ENCODE data around the gene CACNA1C.

Gene CACNA1C

DNA sequence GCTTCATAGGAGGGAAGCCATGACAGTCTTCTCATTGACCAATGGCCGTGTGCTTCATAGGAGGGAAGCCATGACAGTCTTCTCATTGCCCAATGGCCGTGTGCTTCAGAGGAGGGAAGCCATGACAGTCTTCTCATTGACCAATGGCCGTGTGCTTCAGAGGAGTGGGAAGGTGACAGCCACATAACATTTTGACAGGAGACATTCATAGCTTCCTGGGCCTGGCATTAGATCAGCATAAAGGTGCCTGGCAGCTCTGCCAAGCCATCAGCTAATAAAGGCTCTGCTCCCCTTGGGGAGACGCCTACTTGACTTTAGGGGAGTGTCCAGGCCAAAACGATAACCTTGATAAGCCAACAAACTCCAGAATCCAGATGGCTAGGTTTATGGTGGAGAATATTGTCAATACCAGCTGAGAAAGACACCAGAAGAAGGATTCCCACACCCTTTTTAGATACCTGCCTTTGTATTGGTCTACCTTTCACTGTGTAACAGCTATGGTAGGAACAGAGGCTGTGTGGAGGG lies 468.0 kb downstream of the CACNA1C start:
- H3K27ac ChIP-seq (ENCODE audit: low read length), result no peak overlapping the region
- DNase-seq (no peak), ATAC-seq (ENCODE audit: insufficient read depth, low read depth) (no peak)
- TF ChIP-seq CTCF (IDR thresholded peaks at IDR 0.05; ENCODE audit: borderline replicate concordance, extremely low read depth, low read length, poor library complexity, severe bottlenecking) (no peak), EZH2 (IDR thresholded peaks at IDR 0.05; ENCODE audit: borderline replicate concordance, low read depth, low read length, severe bottlenecking) (no peak)
- H3K27me3 ChIP-seq (ENCODE audit: insufficient read depth, low read length, poor library complexity), result no peaks in the 10 kb centered on the region
- no peaks in the 10 kb centered on the region for H3K79me2 ChIP-seq (ENCODE audit: insufficient read depth, low read length)
- no peak overlapping the region for H2AFZ ChIP-seq (ENCODE audit: low read depth, low read length)
- no peaks in the 10 kb centered on the region for H3K36me3 ChIP-seq (ENCODE audit: insufficient read depth, low read length)
- H3K9me3 ChIP-seq (ENCODE audit: insufficient read depth, low read length, severe bottlenecking), result no peaks in the 10 kb centered on the region
- H3K9ac ChIP-seq (ENCODE audit: low read depth, low read length), result no peak overlapping the region
- H3K4me3 ChIP-seq (ENCODE audit: low read depth in 1 of 2, low read length in 2 of 2), result no peak overlapping the region
- H3K4me2 ChIP-seq (ENCODE audit: insufficient read depth, low read length), result no peak overlapping the region
- H3K4me1 ChIP-seq (ENCODE audit: insufficient read depth, low read length), result no peaks in the 10 kb centered on the region
- no peaks in the 10 kb centered on the region; the same call in 1 of the 2 replicates for H4K20me1 ChIP-seq (ENCODE audit: insufficient read depth, low read length)

GRCh38 chr12:2523317-2523716 lies 470.5 kb downstream of the CACNA1C start:
- no peak overlapping the region for H3K27ac ChIP-seq (ENCODE audit: low read length)
- no peaks in the 10 kb centered on the region for H3K9me3 ChIP-seq (ENCODE audit: insufficient read depth, low read length, severe bottlenecking)

DNA sequence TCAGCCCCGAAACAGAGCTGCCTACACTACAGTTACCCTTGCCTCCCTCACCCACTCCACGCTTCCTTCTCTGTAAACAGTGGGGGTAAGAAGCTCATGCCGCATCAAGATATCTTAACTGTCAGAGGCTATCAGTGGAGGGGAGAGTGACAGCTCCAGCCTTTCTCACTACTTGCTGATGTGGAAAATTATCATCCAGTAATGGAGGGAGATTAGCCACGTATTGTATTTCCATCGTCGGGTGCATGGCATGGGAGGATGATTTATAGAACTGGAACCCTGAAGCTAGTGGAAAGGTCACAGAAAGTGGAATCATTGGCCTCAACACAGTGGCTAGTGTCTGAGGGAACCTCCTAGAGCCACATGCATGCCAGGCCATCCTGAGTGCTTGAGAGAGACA lies 471.1 kb downstream of the CACNA1C start:
- Histone ChIP-seq H3K36me3 (ENCODE audit: insufficient read depth, low read length) (no peaks in the 10 kb centered on the region), H4K20me1 (ENCODE audit: insufficient read depth, low read length) (no peaks in the 10 kb centered on the region)

More at GRCh38 chr12:2523317-2523716, 470.5 kb downstream of the CACNA1C start:
- DNase-seq (no peak), ATAC-seq (ENCODE audit: insufficient read depth, low read depth) (no peak)
- no peak overlapping the region for H2AFZ ChIP-seq (ENCODE audit: low read depth, low read length)
- no peaks in the 10 kb centered on the region for H3K79me2 ChIP-seq (ENCODE audit: insufficient read depth, low read length)
- no peaks in the 10 kb centered on the region for H3K4me1 ChIP-seq (ENCODE audit: insufficient read depth, low read length)
- H3K36me3 ChIP-seq (ENCODE audit: insufficient read depth, low read length), result no peaks in the 10 kb centered on the region
- H3K4me3 ChIP-seq (ENCODE audit: low read depth in 1 of 2, low read length in 2 of 2), result no peak overlapping the region
- no peak overlapping the region for H3K4me2 ChIP-seq (ENCODE audit: insufficient read depth, low read length)
- TF ChIP-seq EZH2 (IDR thresholded peaks at IDR 0.05; ENCODE audit: borderline replicate concordance, low read depth, low read length, severe bottlenecking) (no peak), CTCF (IDR thresholded peaks at IDR 0.05; ENCODE audit: borderline replicate concordance, extremely low read depth, low read length, poor library complexity, severe bottlenecking) (no peak)
- H3K27me3 ChIP-seq (ENCODE audit: insufficient read depth, low read length, poor library complexity), result peaks cover under 1% of the 10 kb centered on the region
- H3K9ac ChIP-seq (ENCODE audit: low read depth, low read length), result no peak overlapping the region
- H4K20me1 ChIP-seq (ENCODE audit: insufficient read depth, low read length), result no peaks in the 10 kb centered on the region

More for the DNA sequence above, 471.1 kb downstream of the CACNA1C start:
- ATAC-seq (ENCODE audit: insufficient read depth, low read depth) (no peak), DNase-seq (no peak)
- TF ChIP-seq EZH2 (IDR thresholded peaks at IDR 0.05; ENCODE audit: borderline replicate concordance, low read depth, low read length, severe bottlenecking) (no peak), CTCF (IDR thresholded peaks at IDR 0.05; ENCODE audit: borderline replicate concordance, extremely low read depth, low read length, poor library complexity, severe bottlenecking) (no peak)
- Histone ChIP-seq H2AFZ (ENCODE audit: low read depth, low read length) (no peak overlapping the region), H3K27me3 (ENCODE audit: insufficient read depth, low read length, poor library complexity) (peaks cover 6% of the 10 kb centered on the region), H3K4me3 (ENCODE audit: low read depth in 1 of 2, low read length in 2 of 2) (no peak overlapping the region), H3K27ac (ENCODE audit: low read length) (no peak overlapping the region), H3K4me1 (ENCODE audit: insufficient read depth, low read length) (no peaks in the 10 kb centered on the region), H3K9ac (ENCODE audit: low read depth, low read length) (no peak overlapping the region), H3K79me2 (ENCODE audit: insufficient read depth, low read length) (no peaks in the 10 kb centered on the region), H3K4me2 (ENCODE audit: insufficient read depth, low read length) (no peak overlapping the region), H3K9me3 (ENCODE audit: insufficient read depth, low read length, severe bottlenecking) (no peaks in the 10 kb centered on the region)

All from DND-41 (cell line).